ENCODE results near the gene SDK1. TPM values are rescaled to one million over a fixed set of nuclear protein-coding genes. Genes with fewer than 3 reads are reported as not detected.
"Not testable (repeated sequence)": the region's sequence is repeated elsewhere in the genome, so short reads cannot be mapped to it uniquely, and the experiment has no call there.

Gene SDK1
- total and polyA plus RNA-seq, 10 of the 15 experiments (the other 5 are each of a cell fraction or from before 2014, with no cell fraction given): 0.14 to 0.33 TPM; not detected in 8

GRCh38 chr7:4236873-4237272 lies 935.8 kb downstream of the SDK1 start:
- H3K27me3 ChIP-seq (replicated peaks in 1 of 2; ENCODE audit: control insufficient read depth in 2 of 2, insufficient read depth in 2 of 2, low read length in 1 of 2); intact Hi-C loops (cut with micrococcal nuclease; ENCODE audit: unreplicated experiment); FAIRE-seq; H4K20me1 ChIP-seq (ENCODE audit: control insufficient read depth, insufficient read depth); H3K4me3 ChIP-seq; BruUV-seq (replicated peaks); CTCF ChIA-PET; SMC1A ChIA-PET (ENCODE audit: uncharacterized antibody, unreplicated experiment); H3K36me3 ChIP-seq (ENCODE audit: control insufficient read depth in 2 of 2, insufficient read depth in 2 of 2, low read length in 1 of 2); DNase-seq (ENCODE audit: low read depth, low spot score); H3K9ac ChIP-seq (ENCODE audit: control insufficient read depth, insufficient read depth, low read length); H2AFZ ChIP-seq (ENCODE audit: control insufficient read depth, low read depth, low read length); H3K79me2 ChIP-seq (ENCODE audit: control insufficient read depth, insufficient read depth, low read length); in situ Hi-C loops (cut with MboI); H3K4me2 ChIP-seq (ENCODE audit: control insufficient read depth, insufficient read depth); H3K27ac ChIP-seq (ENCODE audit: control insufficient read depth, insufficient read depth); RAD21 ChIA-PET (ENCODE audit: unreplicated experiment); ATAC-seq; POLR2A ChIA-PET; H3K4me1 ChIP-seq (ENCODE audit: control insufficient read depth, insufficient read depth, low read length); H3K9me3 ChIP-seq (replicated peaks; ENCODE audit: control insufficient read depth, insufficient read depth, low read length): not testable (repeated sequence)
- WGBS (ENCODE audit: insufficient coverage, insufficient replicate concordance, low lambda C conversion rate, missing lambda C conversion rate): 15% methylated on average over 5 of the region's 5 CpGs

DNA sequence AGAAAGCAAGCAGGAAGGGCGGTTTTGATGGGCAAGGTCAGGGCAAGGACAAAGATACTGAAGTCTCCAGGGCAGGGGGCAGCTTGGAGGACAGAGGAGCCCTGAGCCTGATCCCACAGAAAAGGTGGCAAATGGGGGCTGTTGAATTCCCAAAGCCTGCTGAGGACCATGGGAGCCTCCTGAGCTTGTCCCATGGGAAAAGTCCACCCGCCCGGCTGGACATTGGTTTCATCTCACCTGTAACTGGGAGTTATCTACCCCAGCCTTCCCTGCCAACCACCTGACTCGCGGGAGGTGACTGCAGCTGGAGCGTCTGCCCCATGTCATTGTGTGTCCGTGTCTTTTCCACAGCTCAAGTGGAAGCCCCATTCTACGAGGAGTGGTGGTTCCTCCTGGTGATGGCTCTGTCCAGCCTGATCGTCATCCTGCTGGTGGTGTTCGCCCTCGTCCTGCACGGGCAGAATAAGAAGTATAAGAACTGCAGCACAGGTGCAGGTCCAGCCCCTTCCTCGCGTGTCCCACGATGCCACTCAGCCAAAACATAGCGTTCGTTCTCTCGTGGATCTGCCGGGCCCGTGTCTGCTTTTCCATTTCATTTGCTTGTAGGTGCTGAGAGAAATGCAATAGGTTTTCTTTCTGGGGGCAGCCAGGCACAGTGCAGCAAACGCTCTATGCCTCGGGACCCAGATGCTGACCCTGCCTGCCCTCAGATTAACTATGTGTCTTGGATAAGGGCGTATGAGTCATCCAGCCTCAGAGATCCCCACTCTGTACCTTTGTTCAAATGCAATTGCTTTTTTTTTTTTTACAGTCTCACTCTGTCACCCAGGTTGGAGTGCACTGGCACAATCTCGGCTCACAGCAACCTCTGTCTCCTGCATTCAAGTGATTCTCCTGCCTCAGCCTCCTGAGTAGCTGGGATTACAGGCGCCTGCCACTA lies 936.5 kb downstream of the SDK1 start:
- no peak for DNase-seq (ENCODE audit: low read depth, low spot score)
- Histone ChIP-seq H3K79me2 (ENCODE audit: control insufficient read depth, insufficient read depth, low read length) (no peaks in the 10 kb centered on the region), H3K9ac (ENCODE audit: control insufficient read depth, insufficient read depth, low read length) (no peak overlapping the region), H3K4me2 (ENCODE audit: control insufficient read depth, insufficient read depth) (no peak overlapping the region), H3K4me1 (ENCODE audit: control insufficient read depth, insufficient read depth, low read length) (no peaks in the 10 kb centered on the region), H3K36me3 (ENCODE audit: control insufficient read depth in 2 of 2, insufficient read depth in 2 of 2, low read length in 1 of 2) (no peaks in the 10 kb centered on the region), H3K27me3 (replicated peaks in 1 of 2; ENCODE audit: control insufficient read depth in 2 of 2, insufficient read depth in 2 of 2, low read length in 1 of 2) (no peaks in the 10 kb centered on the region), H3K9me3 (replicated peaks; ENCODE audit: control insufficient read depth, insufficient read depth, low read length) (peaks cover 2% of the 10 kb centered on the region; the same call in 1 of the 3 replicates), H3K27ac (ENCODE audit: control insufficient read depth, insufficient read depth) (no peak overlapping the region), H2AFZ (ENCODE audit: control insufficient read depth, low read depth, low read length) (no peak overlapping the region), H4K20me1 (ENCODE audit: control insufficient read depth, insufficient read depth) (no peaks in the 10 kb centered on the region), H3K4me3 (no peak overlapping the region)
- WGBS (ENCODE audit: insufficient coverage, insufficient replicate concordance, low lambda C conversion rate, missing lambda C conversion rate): 57% methylated on average over 25 of the region's 25 CpGs
- in situ Hi-C loops (cut with MboI): no loop called here
- TF ChIP-seq E4F1 (IDR thresholded peaks at IDR 0.05; ENCODE audit: borderline replicate concordance, partially characterized antibody): no peak
- TF ChIP-seq ZNF384 (IDR thresholded peaks at IDR 0.05; ENCODE audit: borderline replicate concordance, low read depth, low read length): no peak
- no peak for TF ChIP-seq PRDM15 (CRISPR knock-in tag; IDR thresholded peaks at IDR 0.05)
- no peak for TF ChIP-seq REST (IDR thresholded peaks at IDR 0.05; ENCODE audit: low read depth, low read length)
- ChIA-PET CTCF (no interaction called here), SMC1A (ENCODE audit: uncharacterized antibody, unreplicated experiment) (no interaction called here), RAD21 (ENCODE audit: unreplicated experiment) (no interaction called here), POLR2A (no interaction called here)
- intact Hi-C loops (cut with micrococcal nuclease; ENCODE audit: unreplicated experiment): no loop called here
- no TSS peak for BruUV-seq (replicated peaks)
- FAIRE-seq: no peak
- no peak for ATAC-seq

Data from GM12878 (cell line).